Ascending aorta (tissue), 2 donors: ENCODE data around the gene FLYWCH2. TPM values are rescaled to one million over a fixed set of nuclear protein-coding genes. Genes with fewer than 3 reads are reported as not detected.

ENCODE experiments used
- DNase-seq, 2 donors: peaks; one replicate each; pipeline ENCODE4 v3.0.0-alpha.2; 2019; ENCODE audit warnings: low spot score in 2 of 2
- H3K27ac ChIP-seq, 2 donors: fragments of 200-600 bp; sonication (generic); one replicate each; pipeline ENCODE4 v1.5.1; 2016 to 2017; ENCODE audit warnings: mild to moderate bottlenecking in 1 of 2
- H3K27me3 ChIP-seq: fragments of 200-600 bp; sonication (generic); one replicate; pipeline ENCODE4 v1.5.1; 2017
- H3K36me3 ChIP-seq, 2 donors: fragments of 200-600 bp; sonication (generic); one replicate each; pipeline ENCODE4 v1.5.1; 2016
- H3K4me1 ChIP-seq, 2 donors: fragments of 200-600 bp; sonication (generic); one replicate each; pipeline ENCODE4 v1.5.1; 2016 to 2017; ENCODE audit warnings: mild to moderate bottlenecking in 1 of 2
- H3K4me3 ChIP-seq, 2 donors: fragments of 200-600 bp; sonication (generic); one replicate each; pipeline ENCODE4 v1.5.1; 2016 to 2017; ENCODE audit warnings: mild to moderate bottlenecking in 1 of 2
- H3K9me3 ChIP-seq, 2 donors: fragments of 200-600 bp; sonication (generic); one replicate each; pipeline ENCODE4 v1.5.1; 2016
- CTCF ChIP-seq, 3 experiments: fragments of 200-600 bp in 2 of 3; fragments of 450-650 bp in 1 of 3; sonication (generic) in 2 of 3; IDR thresholded peaks; one replicate each; pipeline ENCODE4 v1.5.1; 2016 to 2019; ENCODE audit warnings: antibody characterized with exemption in 3 of 3, mild to moderate bottlenecking in 1 of 3, moderate library complexity in 1 of 3
- intact Hi-C: fragments of 100-400 bp; cut with DNase I; formaldehyde crosslinking; loops from one replicate; pipeline ENCODE4 v1.15.1; 2023
- total RNA-seq: library from RNA; depleted of rRNA; stranded (reverse); fragments of >200 nt; gene quantifications from one replicate; pipeline ENCODE4 v1.1.0, GENCODE V29; 2016

The FLYWCH2 gene
- total RNA-seq, 1 donor from 2014 or later: 109 TPM

GRCh38 chr16:2852731-2853507, 30.1 kb upstream of the FLYWCH2 start:
- no peak for DNase-seq
- Histone ChIP-seq H3K27me3 (no peaks in the 10 kb centered on the region), H3K9me3 (no peaks in the 10 kb centered on the region), H3K4me3 (no peak overlapping the region), H3K4me1 (no peaks in the 10 kb centered on the region), H3K27ac (no peak overlapping the region), H3K36me3 (no peaks in the 10 kb centered on the region)
- intact Hi-C loops: no loop called here
- no peak for TF ChIP-seq CTCF (IDR thresholded peaks at IDR 0.05)

GRCh38 chr16:2853531-2854073, 29.4 kb upstream of the FLYWCH2 start:
- no peaks in the 10 kb centered on the region for H3K4me1 ChIP-seq
- no peak overlapping the region for H3K27ac ChIP-seq
- intact Hi-C loops: no loop called here
- H3K36me3 ChIP-seq: no peaks in the 10 kb centered on the region
- no peak for TF ChIP-seq CTCF (IDR thresholded peaks at IDR 0.05)
- no peaks in the 10 kb centered on the region for H3K9me3 ChIP-seq
- no peak overlapping the region for H3K4me3 ChIP-seq
- H3K27me3 ChIP-seq: peaks cover 6% of the 10 kb centered on the region
- no peak for DNase-seq

GRCh38 chr16:2854700-2855309, 28.2 kb upstream of the FLYWCH2 start:
- no peak for DNase-seq
- H3K9me3 ChIP-seq: no peaks in the 10 kb centered on the region
- intact Hi-C loops: no loop called here
- H3K36me3 ChIP-seq: no peaks in the 10 kb centered on the region
- no peak overlapping the region for H3K27ac ChIP-seq
- TF ChIP-seq CTCF (IDR thresholded peaks at IDR 0.05): no peak
- H3K27me3 ChIP-seq: peaks cover 11% of the 10 kb centered on the region
- H3K4me3 ChIP-seq: no peak overlapping the region
- no peaks in the 10 kb centered on the region for H3K4me1 ChIP-seq

GRCh38 chr16:2855536-2855935, 27.5 kb upstream of the FLYWCH2 start:
- Histone ChIP-seq H3K27me3 (peaks cover 11% of the 10 kb centered on the region), H3K27ac (no peak overlapping the region)

GRCh38 chr16:2856061-2856670, 26.8 kb upstream of the FLYWCH2 start:
- TF ChIP-seq CTCF (IDR thresholded peaks at IDR 0.05): no peak
- H3K9me3 ChIP-seq: no peaks in the 10 kb centered on the region
- H3K36me3 ChIP-seq: no peaks in the 10 kb centered on the region
- intact Hi-C loops: no loop called here
- H3K4me3 ChIP-seq: no peak overlapping the region
- H3K27ac ChIP-seq: no peak overlapping the region
- DNase-seq: no peak
- peaks cover 11% of the 10 kb centered on the region for H3K27me3 ChIP-seq
- H3K4me1 ChIP-seq: no peaks in the 10 kb centered on the region

More at GRCh38 chr16:2855536-2855935, 27.5 kb upstream of the FLYWCH2 start:
- Histone ChIP-seq H3K9me3 (no peaks in the 10 kb centered on the region), H3K4me1 (no peaks in the 10 kb centered on the region), H3K36me3 (no peaks in the 10 kb centered on the region), H3K4me3 (no peak overlapping the region)
- intact Hi-C loops: no loop called here
- no peak for TF ChIP-seq CTCF (IDR thresholded peaks at IDR 0.05)
- no peak for DNase-seq
